Trophoblast cell (in vitro differentiated cells and primary cell): Measurements from ENCODE around the gene DDT.

Experiments
- DNase-seq, 2 donors: peaks; one replicate each; pipeline ENCODE4 v3.0.0-alpha.2; 2016
- H2AFZ ChIP-seq: 2 replicates; pipeline ENCODE4 v1.6.1; 2013; ENCODE audit warnings: low read length, moderate library complexity, mild to moderate bottlenecking; ENCODE audit not compliant: insufficient read depth, poor library complexity
- H2AK5ac ChIP-seq: 2 replicates; pipeline ENCODE4 v1.6.1; 2013; ENCODE audit warnings: mild to moderate bottlenecking, low read length
- H2BK120ac ChIP-seq: 2 replicates; pipeline ENCODE4 v1.6.1; 2013; ENCODE audit warnings: low read length, mild to moderate bottlenecking, moderate library complexity; ENCODE audit not compliant: insufficient read depth, poor library complexity
- H2BK12ac ChIP-seq: 2 replicates; pipeline ENCODE4 v1.6.1; 2013; ENCODE audit warnings: mild to moderate bottlenecking, low read length, moderate library complexity
- H2BK5ac ChIP-seq: 2 replicates; pipeline ENCODE4 v1.6.1; 2013; ENCODE audit warnings: low read length, low read depth, moderate library complexity, mild to moderate bottlenecking; ENCODE audit not compliant: poor library complexity
- H3K14ac ChIP-seq: 2 replicates; pipeline ENCODE4 v1.6.1; 2013; ENCODE audit warnings: mild to moderate bottlenecking, low read length
- H3K18ac ChIP-seq: 2 replicates; pipeline ENCODE4 v1.6.1; 2013; ENCODE audit warnings: mild to moderate bottlenecking, low read length
- H3K23ac ChIP-seq: 2 replicates; pipeline ENCODE4 v1.6.1; 2013; ENCODE audit warnings: low read length
- H3K27ac ChIP-seq: 2 replicates; pipeline ENCODE4 v1.5.1; 2013; ENCODE audit warnings: low read depth, mild to moderate bottlenecking, inconsistent platforms, low read length, moderate library complexity
- H3K27me3 ChIP-seq: 2 replicates; pipeline ENCODE4 v1.6.1; 2013; ENCODE audit warnings: inconsistent platforms, mild to moderate bottlenecking, low read length, moderate library complexity; ENCODE audit not compliant: insufficient read depth
- H3K36me3 ChIP-seq, 2 experiments: 1 replicate in 1 of 2; 2 replicates in 1 of 2; pipeline ENCODE4 v1.6.1; 2013; ENCODE audit warnings: low read length in 2 of 2, mild to moderate bottlenecking in 2 of 2, moderate library complexity in 1 of 2; ENCODE audit not compliant: insufficient read depth in 2 of 2, control insufficient read depth in 1 of 2
- H3K4ac ChIP-seq: 2 replicates; pipeline ENCODE4 v1.6.1; 2013; ENCODE audit warnings: low read depth, mild to moderate bottlenecking, low read length, moderate library complexity
- H3K4me1 ChIP-seq, 2 experiments: 1 replicate in 1 of 2; 2 replicates in 1 of 2; pipeline ENCODE4 v1.6.1; 2013; ENCODE audit warnings: low read length in 2 of 2, mild to moderate bottlenecking in 2 of 2, moderate library complexity in 1 of 2; ENCODE audit not compliant: insufficient read depth in 2 of 2, control insufficient read depth in 1 of 2
- H3K4me2 ChIP-seq: 2 replicates; pipeline ENCODE4 v1.6.1; 2013; ENCODE audit warnings: inconsistent platforms, mild to moderate bottlenecking, low read length, moderate library complexity
- H3K4me3 ChIP-seq: 2 replicates; pipeline ENCODE4 v1.5.1; 2013; ENCODE audit warnings: mild to moderate bottlenecking, low read depth, low read length, inconsistent platforms
- H3K79me1 ChIP-seq: one replicate; pipeline ENCODE4 v1.6.1; 2013; ENCODE audit warnings: low read length
- H3K79me2 ChIP-seq: 2 replicates; pipeline ENCODE4 v1.6.1; 2013; ENCODE audit warnings: low read length, mild to moderate bottlenecking; ENCODE audit not compliant: control insufficient read depth, insufficient read depth, poor library complexity
- H3K9ac ChIP-seq: 2 replicates; pipeline ENCODE4 v1.6.1; 2013; ENCODE audit warnings: mild to moderate bottlenecking, low read length
- H3K9me3 ChIP-seq: 2 replicates; pipeline ENCODE4 v1.6.1; 2013; ENCODE audit warnings: low read depth, mild to moderate bottlenecking, control low read depth, inconsistent platforms, low read length; ENCODE audit not compliant: insufficient read depth
- H4K12ac ChIP-seq: 2 replicates; pipeline ENCODE4 v1.6.1; 2013; ENCODE audit warnings: low read depth, mild to moderate bottlenecking, low read length, moderate library complexity
- H4K8ac ChIP-seq: 2 replicates; pipeline ENCODE4 v1.6.1; 2013; ENCODE audit warnings: low read depth, mild to moderate bottlenecking, low read length, moderate library complexity
- H4K91ac ChIP-seq: one replicate; pipeline ENCODE4 v1.6.1; 2013; ENCODE audit warnings: low read depth, mild to moderate bottlenecking, low read length, moderate library complexity
- WGBS: extraction: QIAGEN DNeasy Blood & Tissue Kit; methylation state at CpG from one replicate; pipeline ENCODE4 v1.1.7; 2013; ENCODE audit warnings: missing lambda C conversion rate; ENCODE audit not compliant: insufficient read length, insufficient coverage; ENCODE audit errors: extremely low coverage; 5-methylcytosine and 5-hydroxymethylcytosine counted together

DDT gene

GRCh38 chr22:24011735-24012068 lies 37.5 kb upstream of the DDT start:
- Histone ChIP-seq H3K4me1 (peaks cover 0 to 3% of the 10 kb centered on the region in 2 experiments), H3K18ac (peak overlapping the region; percentile 90), H3K9me3 (peaks cover 2% of the 10 kb centered on the region), H2BK12ac (peak overlapping the region; percentile 79), H3K14ac (peak overlapping the region; percentile 90), H2AK5ac (peak overlapping the region; percentile 50), H4K91ac (peak overlapping the region; percentile 90), H4K8ac (peak overlapping the region; percentile 89), H3K79me1 (peaks cover 8% of the 10 kb centered on the region), H2BK5ac (peak overlapping the region; percentile 91), H3K27me3 (no peaks in the 10 kb centered on the region), H2BK120ac (peak overlapping the region; percentile 89), H3K9ac (peak overlapping the region; percentile 81), H4K12ac (peak overlapping the region; percentile 91), H3K79me2 (peaks cover 5% of the 10 kb centered on the region), H2AFZ (peak overlapping the region; percentile 96), H3K4me3 (peak overlapping the region; percentile 82), H3K36me3 (no peaks in the 10 kb centered on the region), H3K4me2 (peak overlapping the region; percentile 91), H3K4ac (peak overlapping the region; percentile 86), H3K27ac (peak overlapping the region; percentile 70), H3K23ac (no peak overlapping the region)
- WGBS: no CpG with 5 or more reads among the region's 10 CpGs
- peak; percentile 41 to 59 for DNase-seq

DNA sequence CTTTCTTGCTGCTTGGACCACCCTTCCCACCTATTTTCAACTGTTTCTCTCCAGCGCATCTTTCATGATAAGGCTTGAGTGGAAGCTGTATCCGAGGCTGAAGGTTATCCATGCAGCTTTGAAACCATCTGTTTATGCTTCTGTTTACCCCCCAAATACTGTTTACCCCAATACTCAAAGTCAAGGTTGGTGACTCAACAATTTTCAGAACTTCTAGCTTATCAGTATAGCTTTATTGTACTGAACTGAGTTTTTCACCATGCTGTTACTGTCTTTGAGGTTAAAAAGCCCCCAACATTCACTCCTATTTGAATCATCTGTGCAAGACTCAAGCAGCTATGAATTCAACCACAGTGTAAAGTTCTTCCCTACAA lies 35.8 kb upstream of the DDT start:
- no peak overlapping the region for H3K4me2 ChIP-seq
- no peak overlapping the region for H4K8ac ChIP-seq
- no peak overlapping the region for H2BK120ac ChIP-seq
- H3K4ac ChIP-seq: no peak overlapping the region
- H3K23ac ChIP-seq: no peak overlapping the region
- no peak overlapping the region for H3K14ac ChIP-seq
- no peak overlapping the region for H2BK12ac ChIP-seq
- H2AFZ ChIP-seq: no peak overlapping the region
- no peak overlapping the region for H2BK5ac ChIP-seq
- no peak overlapping the region for H2AK5ac ChIP-seq
- no peaks in the 10 kb centered on the region for H3K36me3 ChIP-seq
- H3K4me3 ChIP-seq: no peak overlapping the region
- peaks cover 10% of the 10 kb centered on the region for H3K9me3 ChIP-seq
- no peak overlapping the region for H3K18ac ChIP-seq
- peaks cover 8% of the 10 kb centered on the region for H3K79me1 ChIP-seq
- no peak overlapping the region for H4K91ac ChIP-seq
- H4K12ac ChIP-seq: no peak overlapping the region
- H3K27ac ChIP-seq: no peak overlapping the region
- H3K79me2 ChIP-seq: peaks cover 5% of the 10 kb centered on the region
- no peaks in the 10 kb centered on the region for H3K27me3 ChIP-seq
- H3K4me1 ChIP-seq: peaks cover 0 to 3% of the 10 kb centered on the region in 2 experiments
- WGBS: no CpG with 5 or more reads among the region's 2 CpGs
- no peak for DNase-seq
- no peak overlapping the region for H3K9ac ChIP-seq

- peaks cover 8% of the 10 kb centered on the region for H3K79me1 ChIP-seq
- no peak overlapping the region for H2AK5ac ChIP-seq
- H2BK5ac ChIP-seq: no peak overlapping the region
- no peak overlapping the region for H3K14ac ChIP-seq
- H4K12ac ChIP-seq: no peak overlapping the region
- peak; percentile 15 to 44 for DNase-seq
- H3K4me3 ChIP-seq: no peak overlapping the region
- H2BK120ac ChIP-seq: no peak overlapping the region
- no peak overlapping the region for H3K23ac ChIP-seq
- H2AFZ ChIP-seq: no peak overlapping the region
- peaks cover 12% of the 10 kb centered on the region for H3K9me3 ChIP-seq
- peaks cover 0 to 4% of the 10 kb centered on the region in 2 experiments for H3K4me1 ChIP-seq
- no peak overlapping the region for H3K27ac ChIP-seq
- H4K8ac ChIP-seq: no peak overlapping the region
- no CpG with 5 or more reads among the region's 7 CpGs for WGBS
- no peaks in the 10 kb centered on the region for H3K36me3 ChIP-seq
- no peak overlapping the region for H3K9ac ChIP-seq
- no peak overlapping the region for H2BK12ac ChIP-seq
- no peak overlapping the region for H3K4me2 ChIP-seq
- H4K91ac ChIP-seq: no peak overlapping the region
- H3K79me2 ChIP-seq: peaks cover 5% of the 10 kb centered on the region
- no peaks in the 10 kb centered on the region for H3K27me3 ChIP-seq
- no peak overlapping the region for H3K18ac ChIP-seq
- no peak overlapping the region for H3K4ac ChIP-seq
Measured at GRCh38 chr22:24009227-24010017, 35.2 kb upstream of the DDT start.

GRCh38 chr22:24008381-24009226 lies 34.4 kb upstream of the DDT start:
- Histone ChIP-seq H3K9ac (no peak overlapping the region), H3K18ac (no peak overlapping the region), H3K4me1 (peaks cover 3 to 5% of the 10 kb centered on the region in 2 experiments), H4K12ac (no peak overlapping the region), H2AK5ac (no peak overlapping the region), H2BK120ac (no peak overlapping the region), H3K27me3 (no peaks in the 10 kb centered on the region), H3K27ac (no peak overlapping the region), H3K36me3 (no peaks in the 10 kb centered on the region), H2BK5ac (no peak overlapping the region), H3K14ac (no peak overlapping the region), H2BK12ac (no peak overlapping the region), H3K23ac (no peak overlapping the region), H2AFZ (no peak overlapping the region), H3K4ac (no peak overlapping the region), H3K79me2 (peaks cover 5% of the 10 kb centered on the region), H3K79me1 (peaks cover 8% of the 10 kb centered on the region), H3K9me3 (peaks cover 12% of the 10 kb centered on the region), H3K4me3 (no peak overlapping the region), H4K8ac (no peak overlapping the region), H3K4me2 (no peak overlapping the region), H4K91ac (no peak overlapping the region)
- no CpG with 5 or more reads among the region's 6 CpGs for WGBS
- DNase-seq: no peak
